ENCODE data around the gene OR51B5. TPM values are rescaled to one million over a fixed set of nuclear protein-coding genes. Genes with fewer than 3 reads are reported as not detected.
"Not testable (repeated sequence)": the region's sequence is repeated elsewhere in the genome, so short reads cannot be mapped to it uniquely, and the experiment has no call there.

The OR51B5 gene
- polyA plus RNA-seq, 4 donors: 0.17 to 0.92 (median 0.72) TPM

- DNase-seq (ENCODE audit: low read depth in 4 of 4, low spot score in 2 of 4): not testable (repeated sequence)
Measured at GRCh38 chr11:5337253-5337652, 6.1 kb downstream of the OR51B5 start.

DNA sequence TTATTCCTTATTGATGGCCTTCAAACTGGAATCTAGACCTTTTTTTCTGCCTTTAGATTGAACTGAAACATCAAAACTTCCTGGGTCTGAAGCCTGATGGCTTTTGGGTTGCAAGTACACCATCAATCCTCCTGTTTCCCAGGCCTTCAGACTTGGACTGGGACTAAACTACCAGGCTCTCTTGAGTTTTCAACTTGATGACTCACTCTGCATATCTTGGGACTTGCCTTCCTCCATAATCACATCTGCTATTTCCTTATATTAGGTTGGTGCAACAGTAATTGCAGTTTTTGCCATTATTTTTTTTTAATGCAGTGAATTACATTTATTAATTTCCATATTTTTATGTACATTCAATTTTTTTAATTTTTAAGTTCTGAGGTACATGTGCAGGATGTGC, 7.0 kb downstream of the OR51B5 start:
- no peak for DNase-seq (ENCODE audit: low read depth in 4 of 4, low spot score in 2 of 4)

- DNase-seq (ENCODE audit: low read depth in 4 of 4, low spot score in 2 of 4): no peak
Measured at GRCh38 chr11:5335170-5335569, 8.2 kb downstream of the OR51B5 start.

- no peak for DNase-seq (ENCODE audit: low read depth in 4 of 4, low spot score in 2 of 4)
Measured at GRCh38 chr11:5324197-5324596, 19.1 kb downstream of the OR51B5 start, which contains the start of gene OR51B2. OR51B2 (minus strand) TSS chr11:5324297; CDS start chr11:5324297, 0 bp downstream.

DNA sequence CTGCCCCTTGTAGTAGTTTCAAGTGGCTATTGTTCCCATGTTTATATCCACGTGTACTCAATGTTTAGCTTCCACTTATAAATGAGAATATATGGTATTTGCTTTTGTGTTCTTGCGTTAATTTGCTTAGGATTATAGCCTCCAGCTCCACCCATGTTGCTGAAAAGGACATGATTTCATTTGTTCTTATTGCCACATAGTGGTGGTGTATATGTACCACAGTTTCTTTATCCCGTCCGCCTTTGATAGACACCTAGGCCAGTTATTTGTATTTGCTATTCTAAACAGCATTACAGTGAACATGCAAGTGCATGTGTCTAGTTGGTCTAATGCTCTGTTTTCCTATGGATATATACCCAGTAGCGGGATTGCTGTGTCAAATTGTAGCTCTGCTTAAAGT, 26.0 kb downstream of the OR51B5 start:
- no peak for DNase-seq (ENCODE audit: low read depth in 4 of 4, low spot score in 2 of 4)

- not testable (repeated sequence) for DNase-seq (ENCODE audit: low read depth in 4 of 4, low spot score in 2 of 4)
Measured at GRCh38 chr11:5313326-5314023, 29.8 kb downstream of the OR51B5 start.

- DNase-seq (ENCODE audit: low read depth in 4 of 4, low spot score in 2 of 4): no peak
Measured at GRCh38 chr11:5310423-5310822, 32.9 kb downstream of the OR51B5 start.

GRCh38 chr11:5307256-5308019, 35.9 kb downstream of the OR51B5 start:
- no peak for DNase-seq (ENCODE audit: low read depth in 4 of 4, low spot score in 2 of 4)

DNA sequence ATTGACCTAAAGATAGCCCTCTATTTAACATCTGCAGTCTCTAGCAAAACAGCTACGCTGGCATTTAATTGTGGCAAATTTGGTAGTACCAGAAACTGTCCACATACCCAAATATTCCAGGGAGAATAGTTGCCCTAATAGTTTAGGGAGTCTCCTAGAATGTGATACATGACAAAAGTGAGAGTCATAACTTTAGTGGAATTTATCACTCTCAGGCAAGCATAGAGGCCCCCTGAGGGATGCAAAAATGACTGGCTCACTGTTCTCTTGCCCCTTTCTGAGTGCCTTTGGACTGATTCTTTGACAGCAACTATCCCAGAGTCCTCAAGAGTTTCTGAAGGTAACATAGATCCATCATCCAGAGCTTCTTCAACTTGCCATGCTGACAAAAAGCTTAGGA, 39.3 kb downstream of the OR51B5 start:
- DNase-seq (ENCODE audit: low read depth in 4 of 4, low spot score in 2 of 4): no peak

DNA sequence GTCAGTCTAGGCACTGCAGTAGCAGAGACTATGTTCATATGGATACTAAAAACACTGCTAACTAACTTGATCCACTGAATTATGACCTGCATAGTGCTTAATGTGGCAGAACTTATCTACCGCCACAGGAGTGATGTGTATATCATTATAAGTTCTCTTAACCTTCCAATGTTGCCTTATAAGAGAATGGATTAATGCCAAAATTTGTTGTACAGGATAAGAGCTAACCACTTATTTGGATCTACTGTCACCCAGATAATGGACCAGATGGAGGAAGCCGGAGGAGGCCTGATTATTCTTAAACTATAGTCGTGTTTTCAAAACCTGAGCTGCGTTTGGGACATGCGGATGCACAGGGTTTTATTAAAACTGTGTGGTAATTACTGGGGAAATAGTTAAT, 39.7 kb downstream of the OR51B5 start:
- no peak for DNase-seq (ENCODE audit: low read depth in 4 of 4, low spot score in 2 of 4)

DNA sequence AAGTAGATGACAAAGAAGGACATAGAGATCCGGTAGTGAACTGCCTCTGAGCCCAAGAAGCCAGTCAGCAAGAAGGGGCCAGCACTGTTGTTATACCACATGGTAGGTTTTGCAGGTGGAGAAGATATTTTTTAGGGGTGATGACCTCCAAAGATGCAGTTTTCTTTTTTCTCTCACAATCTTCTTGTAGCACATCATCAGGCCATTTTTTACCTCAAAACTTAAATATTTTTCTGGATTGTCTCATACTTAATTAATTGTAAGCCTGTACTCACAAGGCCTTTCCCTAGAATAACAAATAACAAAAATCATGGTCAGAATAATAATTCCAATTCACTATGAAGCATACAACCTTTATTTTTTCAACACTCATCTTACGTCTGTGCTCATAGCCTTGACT, 41.5 kb downstream of the OR51B5 start, which contains the start of gene OR51B4:
TSS of gene OR51B4 (minus strand) at position 101 of the 400 bp plus-strand sequence. CDS start at position 101, 0 bp downstream.
- DNase-seq (ENCODE audit: low read depth in 4 of 4, low spot score in 2 of 4): no peak

GRCh38 chr11:5300251-5300650, 43.1 kb downstream of the OR51B5 start:
- DNase-seq (ENCODE audit: low read depth in 4 of 4, low spot score in 2 of 4): no peak

GRCh38 chr11:5298451-5298850, 44.9 kb downstream of the OR51B5 start:
- no peak for DNase-seq (ENCODE audit: low read depth in 4 of 4, low spot score in 2 of 4)

DNA sequence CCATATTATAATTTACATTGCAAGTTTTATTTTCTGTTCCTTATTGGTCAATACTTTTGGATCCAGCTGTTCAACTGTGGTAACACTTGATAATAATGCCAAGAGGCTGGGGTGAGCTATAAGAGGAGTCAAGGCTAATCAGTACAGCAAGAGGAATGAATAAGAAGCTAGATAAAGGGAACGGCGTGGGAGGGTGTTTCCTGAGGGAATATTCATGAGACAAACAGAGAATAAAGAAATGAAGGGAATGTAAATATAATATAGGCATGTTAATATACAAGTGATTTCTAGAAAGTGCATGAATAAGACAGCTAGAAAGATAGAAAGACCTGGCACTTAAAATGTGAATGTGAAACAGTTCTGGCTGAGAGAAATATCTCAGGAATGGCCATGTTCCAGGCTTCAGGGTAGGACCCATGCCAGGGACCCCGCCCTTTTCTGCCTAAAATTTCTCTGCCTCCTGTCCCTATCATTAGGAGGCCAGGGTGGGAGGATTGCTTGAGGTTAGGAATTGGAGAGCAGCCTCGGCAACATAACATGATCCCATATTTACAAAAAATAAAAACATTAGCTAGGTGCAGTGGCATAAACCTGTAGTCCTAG, 45.5 kb downstream of the OR51B5 start:
- DNase-seq (ENCODE audit: low read depth in 4 of 4, low spot score in 2 of 4): no peak

DNA sequence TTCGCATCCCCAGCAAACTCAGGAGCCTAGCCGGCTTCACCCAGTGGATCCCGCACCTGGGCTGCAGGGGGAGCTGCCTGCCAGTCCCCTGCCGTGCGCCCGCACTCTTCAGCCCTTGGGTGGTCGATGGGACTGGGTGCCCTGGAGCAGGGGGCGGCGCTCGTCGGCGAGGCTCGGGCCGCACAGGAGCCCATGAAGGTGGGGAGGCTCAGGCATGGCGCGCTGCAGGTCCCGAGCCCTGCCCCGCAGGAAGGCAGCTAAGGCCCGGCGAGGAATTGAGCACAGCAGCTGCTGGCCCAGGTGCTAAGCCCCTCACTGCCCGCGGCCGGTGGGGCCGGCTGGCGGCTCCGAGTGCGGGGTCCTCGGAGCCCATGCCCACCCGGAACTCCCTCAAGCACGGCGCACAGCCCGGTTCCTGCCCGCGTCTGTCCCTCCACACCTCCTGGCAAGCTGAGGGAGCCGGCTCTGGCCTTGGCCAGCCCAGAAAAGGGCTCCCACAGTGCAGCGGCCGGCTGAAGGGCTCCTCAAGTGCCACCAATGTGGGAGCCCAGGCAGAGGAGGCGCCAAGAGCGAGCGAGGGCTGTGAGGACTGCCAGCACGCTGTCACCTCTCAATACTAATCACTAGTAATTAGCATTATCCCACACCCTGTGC, 48.9 kb downstream of the OR51B5 start:
- DNase-seq (ENCODE audit: low read depth in 4 of 4, low spot score in 2 of 4): not testable (repeated sequence)

GRCh38 chr11:5293028-5293427, 50.3 kb downstream of the OR51B5 start:
- DNase-seq (ENCODE audit: low read depth in 4 of 4, low spot score in 2 of 4): no peak

Other genes starting within 250 kb of the OR51B5 start
- gene OR52A5, start 205.2 kb downstream of the OR51B5 start, polyA plus RNA-seq (ENCODE audit: insufficient read length in 4 of 4): under 1 TPM in 1 of 4 donors, not detected in 3; 0.03 TPM
- under 1 TPM in 3 of 4 donors, not detected in 1; 0.02 to 0.08 (median 0.05) TPM for gene OR52A1, start 188.8 kb downstream of the OR51B5 start, polyA plus RNA-seq (ENCODE audit: insufficient read length in 4 of 4)
- gene OR51V1, start 142.8 kb downstream of the OR51B5 start, polyA plus RNA-seq (ENCODE audit: insufficient read length in 4 of 4): not detected
- 100 to 1,000 TPM in 3 of 4 donors, 10 to 100 TPM in 1; 91.1 to 212 (median 149) TPM for gene HBB, start 116.5 kb downstream of the OR51B5 start, polyA plus RNA-seq (ENCODE audit: insufficient read length in 4 of 4)
- 1 to 10 TPM; 1.2 to 4.1 (median 2.4) TPM for gene HBD, start 109.0 kb downstream of the OR51B5 start, polyA plus RNA-seq (ENCODE audit: insufficient read length in 4 of 4)
- 1 to 10 TPM; 3.5 to 7.1 (median 5.8) TPM for gene HBG1, start 93.7 kb downstream of the OR51B5 start, polyA plus RNA-seq (ENCODE audit: insufficient read length in 4 of 4)
- gene HBG2, start 88.7 kb downstream of the OR51B5 start, polyA plus RNA-seq (ENCODE audit: insufficient read length in 4 of 4): 1,000 to 10,000 TPM; 1,196 to 3,386 (median 2,205) TPM
- gene HBE1, start 73.6 kb downstream of the OR51B5 start, polyA plus RNA-seq (ENCODE audit: insufficient read length in 4 of 4): 1 to 10 TPM; 3.6 to 9.8 (median 7.9) TPM
- gene OR51B4, start 41.6 kb downstream of the OR51B5 start, polyA plus RNA-seq (ENCODE audit: insufficient read length in 4 of 4): under 1 TPM in 2 of 4 donors, not detected in 2; 0.33 to 0.59 TPM
- gene OR51B2, start 19.2 kb downstream of the OR51B5 start, polyA plus RNA-seq (ENCODE audit: insufficient read length in 4 of 4): not detected
- not detected for gene OR51B6, start 8.0 kb upstream of the OR51B5 start, polyA plus RNA-seq (ENCODE audit: insufficient read length in 4 of 4)
- gene OR51M1, start 40.3 kb upstream of the OR51B5 start, polyA plus RNA-seq (ENCODE audit: insufficient read length in 4 of 4): under 1 TPM in 2 of 4 donors, not detected in 2; 0.05 to 0.13 TPM
- under 1 TPM in 1 of 4 donors, not detected in 3; 0.09 TPM for gene OR51Q1, start 78.6 kb upstream of the OR51B5 start, polyA plus RNA-seq (ENCODE audit: insufficient read length in 4 of 4)
- not detected for gene OR51I1, start 98.0 kb upstream of the OR51B5 start, polyA plus RNA-seq (ENCODE audit: insufficient read length in 4 of 4)
- under 1 TPM in 1 of 4 donors, not detected in 3; 0.04 TPM for gene OR51I2, start 105.8 kb upstream of the OR51B5 start, polyA plus RNA-seq (ENCODE audit: insufficient read length in 4 of 4)
- gene OR52D1, start 145.2 kb upstream of the OR51B5 start, polyA plus RNA-seq (ENCODE audit: insufficient read length in 4 of 4): not detected
- gene UBQLN3, start 166.4 kb upstream of the OR51B5 start, polyA plus RNA-seq (ENCODE audit: insufficient read length in 4 of 4): not detected
- gene UBQLNL, start 173.2 kb upstream of the OR51B5 start, polyA plus RNA-seq (ENCODE audit: insufficient read length in 4 of 4): 1 to 10 TPM in 1 of 4 donors, under 1 TPM in 3; 0.30 to 1.0 (median 0.71) TPM
- not detected for gene OR52H1, start 205.0 kb upstream of the OR51B5 start, polyA plus RNA-seq (ENCODE audit: insufficient read length in 4 of 4)
- under 1 TPM in 2 of 4 donors, not detected in 2; 0.09 to 0.25 TPM for gene OR52B6, start 237.4 kb upstream of the OR51B5 start, polyA plus RNA-seq (ENCODE audit: insufficient read length in 4 of 4)